HepG2 (cell line): ENCODE measurements around the gene PTCD1. TPM values are rescaled to one million over a fixed set of nuclear protein-coding genes. Genes with fewer than 3 reads are reported as not detected.

Experiments used
- CAMTA2 ChIP-seq: sonication (generic); formaldehyde crosslinking; IDR thresholded peaks from 2 replicates; pipeline ENCODE4 v1.4.0; 2020; ENCODE audit warnings: mild to moderate bottlenecking, missing genetic modification reagents, borderline replicate concordance
- ELF3 ChIP-seq: IDR thresholded peaks from 2 replicates; pipeline ENCODE4 v1.6.1; 2016; ENCODE audit warnings: missing genetic modification reagents, missing compliant biosample characterization
- ERF ChIP-seq: IDR thresholded peaks from 2 replicates; pipeline ENCODE4 v1.6.1; 2018; ENCODE audit warnings: missing biosample characterization, missing genetic modification reagents
- ESRRA ChIP-seq: sonication (generic); formaldehyde crosslinking; IDR thresholded peaks from 2 replicates; pipeline ENCODE4 v1.5.1; 2020; ENCODE audit warnings: mild to moderate bottlenecking, low read depth, missing genetic modification reagents
- ETV5 ChIP-seq: IDR thresholded peaks from 2 replicates; pipeline ENCODE4 v1.6.1; 2018; ENCODE audit warnings: missing biosample characterization, missing genetic modification reagents, inconsistent platforms, borderline replicate concordance
- FOXJ3 ChIP-seq: sonication (generic); formaldehyde crosslinking; IDR thresholded peaks from 2 replicates; pipeline ENCODE4 v1.4.0; 2020; ENCODE audit warnings: missing genetic modification reagents, mild to moderate bottlenecking, borderline replicate concordance
- GATAD1 ChIP-seq: IDR thresholded peaks from 2 replicates; pipeline ENCODE4 v1.6.1; 2016; ENCODE audit warnings: missing genetic modification reagents, missing compliant biosample characterization
- HOXA5 ChIP-seq: sonication (generic); formaldehyde crosslinking; IDR thresholded peaks from 2 replicates; pipeline ENCODE4 v1.4.0; 2020; ENCODE audit warnings: missing genetic modification reagents
- HOXD1 ChIP-seq: sonication (generic); formaldehyde crosslinking; IDR thresholded peaks from 2 replicates; pipeline ENCODE4 v1.5.0; 2020; ENCODE audit warnings: missing genetic modification reagents
- KAT8 ChIP-seq: IDR thresholded peaks from 2 replicates; pipeline ENCODE4 v1.6.1; 2016; ENCODE audit warnings: missing genetic modification reagents, missing compliant biosample characterization
- KDM1A ChIP-seq: IDR thresholded peaks from 2 replicates; pipeline ENCODE4 v1.6.1; 2016; ENCODE audit warnings: missing compliant biosample characterization
- KDM5A ChIP-seq: fragments of 200-600 bp; sonication (generic); IDR thresholded peaks from 2 replicates; pipeline ENCODE4 v1.7.0; 2018; ENCODE audit warnings: antibody characterized with exemption, mild to moderate bottlenecking, low read length, borderline replicate concordance
- KMT2A ChIP-seq: sonication (generic); formaldehyde crosslinking; IDR thresholded peaks from 2 replicates; pipeline ENCODE4 v1.4.0; 2020; ENCODE audit warnings: missing genetic modification reagents
- MAFG ChIP-seq: sonication (generic); formaldehyde crosslinking; IDR thresholded peaks from 2 replicates; pipeline ENCODE4 v1.5.1; 2020; ENCODE audit warnings: mild to moderate bottlenecking, missing genetic modification reagents
- MED8 ChIP-seq: sonication (generic); formaldehyde crosslinking; IDR thresholded peaks from 2 replicates; pipeline ENCODE4 v1.8.1; 2023; ENCODE audit warnings: mild to moderate bottlenecking, missing genetic modification reagents; ENCODE audit not compliant: insufficient replicate concordance
- NCOR1 ChIP-seq: fragments of 200-600 bp; sonication (generic); IDR thresholded peaks from 2 replicates; pipeline ENCODE4 v1.7.0; 2017; ENCODE audit warnings: antibody characterized with exemption, low read length, borderline replicate concordance
- PRPF4 ChIP-seq: fragments of 200-400 bp; formaldehyde crosslinking; IDR thresholded peaks from 2 replicates; pipeline ENCODE4 v1.6.1; 2016; ENCODE audit warnings: low read length, low read depth; ENCODE audit not compliant: poor library complexity, severe bottlenecking
- SRY ChIP-seq: sonication (generic); formaldehyde crosslinking; IDR thresholded peaks from 2 replicates; pipeline ENCODE4 v1.8.0; 2022; ENCODE audit warnings: mild to moderate bottlenecking, missing genetic modification reagents
- TSC22D2 ChIP-seq: sonication (generic); formaldehyde crosslinking; IDR thresholded peaks from 2 replicates; pipeline ENCODE4 v1.5.1; 2020; ENCODE audit warnings: missing genetic modification reagents, mild to moderate bottlenecking, borderline replicate concordance
- ZFP90 ChIP-seq: sonication (generic); formaldehyde crosslinking; IDR thresholded peaks from 2 replicates; pipeline ENCODE4 v1.8.0; 2022; ENCODE audit warnings: missing genetic modification reagents, mild to moderate bottlenecking, inconsistent platforms, borderline replicate concordance
- ZNF335 ChIP-seq: sonication (generic); formaldehyde crosslinking; IDR thresholded peaks from 2 replicates; pipeline ENCODE4 v1.4.0; 2020; ENCODE audit warnings: missing genetic modification reagents
- ZNF678 ChIP-seq: sonication (generic); formaldehyde crosslinking; IDR thresholded peaks from 2 replicates; pipeline ENCODE4 v1.4.0; 2020; ENCODE audit warnings: mild to moderate bottlenecking, missing genetic modification reagents
- polyA plus RNA-seq, 8 experiments: library from polyadenylated mRNA; depleted of rRNA in 3 of 8; stranded (reverse) in 7 of 8; unstranded in 1 of 8; fragments of >200 nt; fragmentation: Illumina TruSeq in 4 of 8; extraction: Trizol in 4 of 8; gene quantifications; 2 replicates each; pipeline versions ENCODE4 v1.2.1 to v1.2.3, GENCODE V29; 2011 to 2016; ENCODE audit warnings: low read depth in 4 of 8, missing spikeins in 1 of 8, mixed read lengths in 1 of 8; ENCODE audit not compliant: insufficient read depth in 1 of 8
- total RNA-seq, 5 experiments: library from RNA; depleted of rRNA; stranded (reverse); fragments of >200 nt; fragmentation: Illumina TruSeq; extraction: Trizol; gene quantifications; 2 replicates each; pipeline ENCODE4 v1.2.3, GENCODE V29; 2016; ENCODE audit warnings: low read depth in 1 of 5
- TF ChIP-seq, protein P1 (sequence below): sonication (generic); formaldehyde crosslinking; IDR thresholded peaks from 2 replicates; pipeline ENCODE4 v1.4.0; 2020; ENCODE audit warnings: missing genetic modification reagents
- TF ChIP-seq, protein P2 (sequence below): sonication (generic); formaldehyde crosslinking; IDR thresholded peaks from 2 replicates; pipeline ENCODE4 v1.4.0; 2020; ENCODE audit warnings: mild to moderate bottlenecking, missing genetic modification reagents
- TF ChIP-seq, protein P3 (sequence below): sonication (generic); formaldehyde crosslinking; IDR thresholded peaks from 2 replicates; pipeline ENCODE4 v1.5.0; 2020; ENCODE audit warnings: mild to moderate bottlenecking, missing genetic modification reagents, borderline replicate concordance

PTCD1 gene
- total and polyA plus RNA-seq, 2 of the 13 experiments (the other 11 are each of a cell fraction or from before 2014, with no cell fraction given): 3.0 to 8.4 TPM

DNA sequence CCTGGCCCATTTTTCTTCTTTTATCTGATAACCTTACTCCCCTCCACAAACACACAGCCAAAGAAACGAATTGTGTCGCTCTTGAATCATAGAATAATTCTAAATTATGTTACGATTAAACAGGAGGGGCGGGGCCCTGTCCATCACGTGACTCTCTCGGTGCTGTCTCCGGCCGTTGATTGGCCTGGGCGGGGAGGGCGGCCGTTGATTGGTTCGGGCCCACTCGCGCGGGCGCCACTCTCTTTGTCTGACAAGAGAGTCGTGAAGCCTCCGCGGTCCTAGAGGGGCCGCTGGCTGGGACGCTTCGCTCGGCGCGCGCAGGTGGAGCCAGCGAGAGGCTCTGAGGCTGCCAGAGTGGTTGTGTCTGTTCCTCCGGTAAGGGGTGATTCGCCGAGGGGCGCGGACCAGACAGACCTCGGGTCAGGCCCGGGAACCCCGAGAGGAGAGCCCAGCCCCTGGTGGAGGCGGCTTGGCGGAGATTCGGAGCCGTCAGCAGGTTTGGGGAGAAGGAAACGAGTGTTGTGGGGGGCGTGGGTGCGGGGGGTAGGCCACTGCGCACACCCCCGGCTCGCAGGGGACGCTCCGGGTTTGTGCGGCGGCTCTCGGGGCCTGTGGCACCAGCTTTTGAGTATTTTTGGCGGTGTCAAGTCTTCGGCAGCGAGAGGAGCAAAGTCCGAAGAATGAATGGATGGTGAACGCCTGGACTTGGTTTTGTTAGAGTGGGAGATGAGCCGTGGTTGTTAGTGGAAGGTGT, 34.1 kb upstream of the PTCD1 start, which contains the start of gene ZNF789 (continued):
- TF ChIP-seq SRY (CRISPR knock-in tag) (peak; percentile 47; the same call in 1 of the 2 replicates), HOXA5 (CRISPR knock-in tag) (no peak), KAT8 (CRISPR knock-in tag) (peak; percentile 78), ERF (peak; percentile 65), ESRRA (CRISPR knock-in tag) (peak; percentile 52), ZNF678 (CRISPR knock-in tag) (peak; percentile 86; the same call in 1 of the 2 replicates), TSC22D2 (CRISPR knock-in tag) (0 out of 2 replicates have a peak, but pooled peaks have one; percentile 38), KDM5A (peak; percentile 84), KDM1A (no peak), ZNF335 (CRISPR knock-in tag) (no peak), NCOR1 (0 out of 2 replicates have a peak, but pooled peaks have one; percentile 35), KMT2A (CRISPR knock-in tag) (peak; percentile 57; the same call in 1 of the 2 replicates), FOXJ3 (no peak), MAFG (no peak), CAMTA2 (no peak), ZFP90 (peak; percentile 32; the same call in 1 of the 2 replicates), ETV5 (peak; percentile 3; the same call in 1 of the 2 replicates), GATAD1 (CRISPR knock-in tag) (peak; percentile 87), PRPF4 (no peak), ELF3 (CRISPR knock-in tag) (peak; percentile 41; the same call in 1 of the 2 replicates), HOXD1 (0 out of 2 replicates have a peak, but pooled peaks have one; percentile 37), MED8 (CRISPR knock-in tag) (peak; percentile 57)
- TF ChIP-seq, protein P1, sequence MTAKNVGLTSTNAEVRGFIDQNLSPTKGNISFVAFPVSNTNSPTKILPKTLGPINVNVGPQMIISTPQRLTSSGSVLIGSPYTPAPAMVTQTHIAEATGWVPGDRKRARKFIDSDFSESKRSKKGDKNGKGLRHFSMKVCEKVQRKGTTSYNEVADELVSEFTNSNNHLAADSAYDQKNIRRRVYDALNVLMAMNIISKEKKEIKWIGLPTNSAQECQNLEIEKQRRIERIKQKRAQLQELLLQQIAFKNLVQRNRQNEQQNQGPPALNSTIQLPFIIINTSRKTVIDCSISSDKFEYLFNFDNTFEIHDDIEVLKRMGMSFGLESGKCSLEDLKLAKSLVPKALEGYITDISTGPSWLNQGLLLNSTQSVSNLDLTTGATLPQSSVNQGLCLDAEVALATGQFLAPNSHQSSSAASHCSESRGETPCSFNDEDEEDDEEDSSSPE (CRISPR knock-in tag): peak; percentile 93
- TF ChIP-seq, protein P2, sequence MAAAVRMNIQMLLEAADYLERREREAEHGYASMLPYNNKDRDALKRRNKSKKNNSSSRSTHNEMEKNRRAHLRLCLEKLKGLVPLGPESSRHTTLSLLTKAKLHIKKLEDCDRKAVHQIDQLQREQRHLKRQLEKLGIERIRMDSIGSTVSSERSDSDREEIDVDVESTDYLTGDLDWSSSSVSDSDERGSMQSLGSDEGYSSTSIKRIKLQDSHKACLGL (CRISPR knock-in tag): peak; percentile 44; the same call in 1 of the 2 replicates
- TF ChIP-seq, protein P3, sequence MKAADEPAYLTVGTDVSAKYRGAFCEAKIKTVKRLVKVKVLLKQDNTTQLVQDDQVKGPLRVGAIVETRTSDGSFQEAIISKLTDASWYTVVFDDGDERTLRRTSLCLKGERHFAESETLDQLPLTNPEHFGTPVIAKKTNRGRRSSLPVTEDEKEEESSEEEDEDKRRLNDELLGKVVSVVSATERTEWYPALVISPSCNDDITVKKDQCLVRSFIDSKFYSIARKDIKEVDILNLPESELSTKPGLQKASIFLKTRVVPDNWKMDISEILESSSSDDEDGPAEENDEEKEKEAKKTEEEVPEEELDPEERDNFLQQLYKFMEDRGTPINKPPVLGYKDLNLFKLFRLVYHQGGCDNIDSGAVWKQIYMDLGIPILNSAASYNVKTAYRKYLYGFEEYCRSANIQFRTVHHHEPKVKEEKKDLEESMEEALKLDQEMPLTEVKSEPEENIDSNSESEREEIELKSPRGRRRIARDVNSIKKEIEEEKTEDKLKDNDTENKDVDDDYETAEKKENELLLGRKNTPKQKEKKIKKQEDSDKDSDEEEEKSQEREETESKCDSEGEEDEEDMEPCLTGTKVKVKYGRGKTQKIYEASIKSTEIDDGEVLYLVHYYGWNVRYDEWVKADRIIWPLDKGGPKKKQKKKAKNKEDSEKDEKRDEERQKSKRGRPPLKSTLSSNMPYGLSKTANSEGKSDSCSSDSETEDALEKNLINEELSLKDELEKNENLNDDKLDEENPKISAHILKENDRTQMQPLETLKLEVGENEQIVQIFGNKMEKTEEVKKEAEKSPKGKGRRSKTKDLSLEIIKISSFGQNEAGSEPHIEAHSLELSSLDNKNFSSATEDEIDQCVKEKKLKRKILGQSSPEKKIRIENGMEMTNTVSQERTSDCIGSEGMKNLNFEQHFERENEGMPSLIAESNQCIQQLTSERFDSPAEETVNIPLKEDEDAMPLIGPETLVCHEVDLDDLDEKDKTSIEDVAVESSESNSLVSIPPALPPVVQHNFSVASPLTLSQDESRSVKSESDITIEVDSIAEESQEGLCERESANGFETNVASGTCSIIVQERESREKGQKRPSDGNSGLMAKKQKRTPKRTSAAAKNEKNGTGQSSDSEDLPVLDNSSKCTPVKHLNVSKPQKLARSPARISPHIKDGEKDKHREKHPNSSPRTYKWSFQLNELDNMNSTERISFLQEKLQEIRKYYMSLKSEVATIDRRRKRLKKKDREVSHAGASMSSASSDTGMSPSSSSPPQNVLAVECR (CRISPR knock-in tag): peak; percentile 93
